ENCODE results near the gene TNNT1. TPM values are rescaled to one million over a fixed set of nuclear protein-coding genes. Genes with fewer than 3 reads are reported as not detected.

Gene TNNT1
- total RNA-seq, 2 donors from 2014 or later, result 8.5 to 87.9 TPM

GRCh38 chr19:55092423-55093318, 56.3 kb downstream of the TNNT1 start:
- Histone ChIP-seq H3K4me3 (no peak overlapping the region), H3K4me1 (replicated peaks) (no peaks in the 10 kb centered on the region), H3K9me3 (no peaks in the 10 kb centered on the region), H3K27ac (no peak overlapping the region), H3K36me3 (peaks cover 5 to 9% of the 10 kb centered on the region in 2 donors), H3K27me3 (replicated peaks; ENCODE audit: insufficient read depth) (no peaks in the 10 kb centered on the region)
- WGBS, result 83% methylated on average over 47 of the region's 49 CpGs
- DNase-seq (ENCODE audit: low spot score), result no peak
- intact Hi-C loops (cut with DNase I), result no loop called here
- TF ChIP-seq POLR2AphosphoS5 (IDR thresholded peaks at IDR 0.05) (no peak), CTCF (IDR thresholded peaks at IDR 0.05) (no peak), POLR2A (IDR thresholded peaks at IDR 0.05) (no peak)

DNA sequence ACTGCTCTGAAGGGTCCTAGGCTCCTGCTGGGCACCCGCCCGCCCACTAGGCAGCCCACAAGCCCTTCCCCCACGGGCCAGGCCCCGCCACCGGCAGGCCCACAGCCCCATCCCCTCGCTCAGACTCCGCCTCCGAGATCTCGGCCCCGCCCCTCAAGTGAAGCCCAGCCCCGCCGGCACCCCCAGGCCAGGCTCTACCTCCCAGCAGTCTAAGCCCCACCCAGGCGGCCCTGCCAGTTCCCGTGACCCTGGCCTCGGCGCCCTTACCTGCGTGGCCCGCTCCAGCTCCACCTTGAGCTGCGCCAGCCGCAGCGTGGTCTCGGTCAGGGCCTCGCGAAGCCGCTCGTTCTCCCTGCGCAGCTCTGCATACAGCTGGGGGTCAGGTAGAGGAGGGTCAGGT, 57.1 kb downstream of the TNNT1 start:
- Histone ChIP-seq H3K4me3 (no peak overlapping the region), H3K27me3 (replicated peaks; ENCODE audit: insufficient read depth) (no peaks in the 10 kb centered on the region), H3K27ac (no peak overlapping the region), H3K4me1 (replicated peaks) (no peaks in the 10 kb centered on the region), H3K36me3 (peaks cover 5 to 9% of the 10 kb centered on the region in 2 donors), H3K9me3 (no peaks in the 10 kb centered on the region)
- intact Hi-C loops (cut with DNase I), result no loop called here
- 83% methylated on average over 22 of the region's 27 CpGs for WGBS
- no peak for DNase-seq (ENCODE audit: low spot score)
- no peak for TF ChIP-seq POLR2A (IDR thresholded peaks at IDR 0.05)
- no peak for TF ChIP-seq POLR2AphosphoS5 (IDR thresholded peaks at IDR 0.05)
- TF ChIP-seq CTCF (IDR thresholded peaks at IDR 0.05), result no peak

DNA sequence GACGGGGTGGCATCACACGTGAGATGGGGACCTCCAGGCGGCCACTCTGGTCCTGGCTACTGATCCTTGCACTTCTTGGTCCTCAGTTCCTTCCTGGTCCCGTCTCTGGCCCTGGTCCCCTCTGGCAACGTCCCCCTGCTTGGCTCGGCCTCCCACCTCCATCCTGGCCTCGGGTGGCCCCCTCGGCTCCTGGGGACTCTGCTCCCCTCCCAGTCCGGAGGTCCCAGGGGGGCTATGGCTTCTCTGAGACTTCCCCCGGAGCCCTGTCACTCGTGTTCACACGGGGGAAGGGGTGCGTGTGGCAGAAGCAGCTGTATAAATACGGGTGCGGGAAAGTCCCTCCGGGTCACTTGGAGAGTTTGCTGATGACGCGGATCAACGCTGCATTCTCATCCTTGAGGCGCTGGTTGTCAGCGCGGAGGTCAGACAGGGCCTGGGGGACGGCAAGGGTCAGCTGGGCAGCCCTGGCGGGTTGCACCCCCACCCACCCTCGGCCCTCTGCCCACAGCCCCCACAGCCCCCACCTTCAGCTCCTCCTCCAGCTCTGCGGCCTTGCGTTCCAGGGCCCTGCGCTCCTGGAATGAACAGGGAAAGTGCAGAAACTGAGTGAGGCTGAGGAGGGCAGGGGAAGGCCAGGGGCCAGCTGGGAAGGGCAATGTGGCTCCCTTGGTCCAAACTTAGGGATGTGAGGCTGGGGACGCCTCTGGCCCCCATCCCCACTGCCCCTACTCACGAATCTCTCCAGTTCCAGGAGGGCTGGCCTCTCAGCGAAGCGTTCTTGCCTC, 57.7 kb downstream of the TNNT1 start:
- intact Hi-C loops (cut with DNase I), result no loop called here
- Histone ChIP-seq H3K9me3 (no peaks in the 10 kb centered on the region), H3K4me3 (no peak overlapping the region), H3K27me3 (replicated peaks; ENCODE audit: insufficient read depth) (no peaks in the 10 kb centered on the region), H3K36me3 (peaks cover 5 to 9% of the 10 kb centered on the region in 2 donors), H3K27ac (no peak overlapping the region), H3K4me1 (replicated peaks) (peaks cover 4% of the 10 kb centered on the region)
- DNase-seq (ENCODE audit: low spot score), result no peak
- TF ChIP-seq POLR2AphosphoS5 (IDR thresholded peaks at IDR 0.05), result no peak
- TF ChIP-seq CTCF (IDR thresholded peaks at IDR 0.05), result no peak
- TF ChIP-seq POLR2A (IDR thresholded peaks at IDR 0.05), result no peak
- 82% methylated on average over 32 of the region's 32 CpGs for WGBS

DNA sequence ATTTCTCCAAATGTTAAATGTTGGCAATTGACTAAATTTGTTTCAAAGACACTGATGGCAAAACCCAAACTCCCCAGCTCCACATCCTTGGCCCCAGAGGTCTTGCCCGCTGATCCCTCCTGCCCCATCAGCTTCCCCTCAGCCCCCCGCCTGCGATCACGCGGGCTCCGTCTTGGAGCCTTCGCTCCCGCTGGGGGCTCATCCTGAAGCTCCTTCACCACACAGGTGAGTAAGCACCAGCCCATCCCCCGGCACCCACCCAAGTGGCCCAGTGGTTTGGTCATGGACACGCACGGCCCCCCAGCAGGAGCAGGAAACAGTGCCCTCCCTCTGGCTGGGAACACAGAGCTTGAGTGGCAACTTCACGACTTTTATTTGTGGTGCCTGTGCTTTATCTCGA, 58.4 kb downstream of the TNNT1 start:
- intact Hi-C loops (cut with DNase I), result no loop called here
- 92% methylated on average over 13 of the region's 13 CpGs for WGBS

More for the DNA sequence above, 58.4 kb downstream of the TNNT1 start:
- no peak for DNase-seq (ENCODE audit: low spot score)
- no peaks in the 10 kb centered on the region for H3K27me3 ChIP-seq (replicated peaks; ENCODE audit: insufficient read depth)
- no peak overlapping the region for H3K27ac ChIP-seq
- H3K4me1 ChIP-seq (replicated peaks), result peaks cover 4% of the 10 kb centered on the region
- peaks cover 5 to 9% of the 10 kb centered on the region in 2 donors for H3K36me3 ChIP-seq
- TF ChIP-seq POLR2AphosphoS5 (IDR thresholded peaks at IDR 0.05), result no peak
- no peak for TF ChIP-seq POLR2A (IDR thresholded peaks at IDR 0.05)
- no peak for TF ChIP-seq CTCF (IDR thresholded peaks at IDR 0.05)
- H3K9me3 ChIP-seq, result no peaks in the 10 kb centered on the region
- no peak overlapping the region for H3K4me3 ChIP-seq

Data from prostate gland (tissue), 2 donors.